Gastroesophageal sphincter (tissue), 3 donors: ENCODE results near the gene PSKH1.

ENCODE experiments used
- CTCF ChIP-seq, 4 experiments: fragments of 200-600 bp in 2 of 4; fragments of 450-650 bp in 2 of 4; sonication (generic) in 1 of 4; IDR thresholded peaks; one replicate each; pipeline ENCODE4 v1.5.1; 2017 to 2019; ENCODE audit warnings: antibody characterized with exemption in 4 of 4, mild to moderate bottlenecking in 2 of 4, moderate library complexity in 2 of 4
- EP300 ChIP-seq: sonication (generic); formaldehyde crosslinking; IDR thresholded peaks from one replicate; pipeline ENCODE4 v1.6.1; 2017; ENCODE audit warnings: antibody characterized with exemption, mild to moderate bottlenecking
- POLR2A ChIP-seq, 2 donors: fragments of 450-650 bp; IDR thresholded peaks; one replicate each; pipeline ENCODE4 v1.6.1; 2017; ENCODE audit warnings: antibody characterized with exemption in 2 of 2, mild to moderate bottlenecking in 2 of 2, moderate library complexity in 1 of 2
- POLR2AphosphoS5 ChIP-seq: sonication (generic); formaldehyde crosslinking; IDR thresholded peaks from one replicate; pipeline ENCODE4 v1.6.1; 2017; ENCODE audit warnings: antibody characterized with exemption

GRCh38 chr16:67946128-67946569 lies 53.1 kb downstream of the PSKH1 start:
- TF ChIP-seq POLR2A (IDR thresholded peaks at IDR 0.05): no peak
- TF ChIP-seq CTCF (IDR thresholded peaks at IDR 0.05): no peak
- no peak for TF ChIP-seq EP300
- no peak for TF ChIP-seq POLR2AphosphoS5
